ENCODE results near the gene CEMIP2.

Gene CEMIP2

GRCh38 chr9:71684566-71684965 lies 83.7 kb downstream of the CEMIP2 start:
- no peak for DNase-seq (ENCODE audit: low read depth, low spot score)
- H3K27ac ChIP-seq = peak overlapping the region; percentile 19

- H3K27ac ChIP-seq = peak overlapping the region; percentile 19
- DNase-seq (ENCODE audit: low read depth, low spot score) = peak; percentile 49
These were observed 84.6 kb downstream of the CEMIP2 start for GRCh38 chr9:71683598-71684235.

- no peak for DNase-seq (ENCODE audit: low read depth, low spot score)
- peak overlapping the region; percentile 54 for H3K27ac ChIP-seq
These were observed 86.5 kb downstream of the CEMIP2 start for GRCh38 chr9:71681708-71682272.

- peak overlapping the region; percentile 54 for H3K27ac ChIP-seq
- DNase-seq (ENCODE audit: low read depth, low spot score) = no peak
These were observed 87.1 kb downstream of the CEMIP2 start for GRCh38 chr9:71681104-71681707.

DNA sequence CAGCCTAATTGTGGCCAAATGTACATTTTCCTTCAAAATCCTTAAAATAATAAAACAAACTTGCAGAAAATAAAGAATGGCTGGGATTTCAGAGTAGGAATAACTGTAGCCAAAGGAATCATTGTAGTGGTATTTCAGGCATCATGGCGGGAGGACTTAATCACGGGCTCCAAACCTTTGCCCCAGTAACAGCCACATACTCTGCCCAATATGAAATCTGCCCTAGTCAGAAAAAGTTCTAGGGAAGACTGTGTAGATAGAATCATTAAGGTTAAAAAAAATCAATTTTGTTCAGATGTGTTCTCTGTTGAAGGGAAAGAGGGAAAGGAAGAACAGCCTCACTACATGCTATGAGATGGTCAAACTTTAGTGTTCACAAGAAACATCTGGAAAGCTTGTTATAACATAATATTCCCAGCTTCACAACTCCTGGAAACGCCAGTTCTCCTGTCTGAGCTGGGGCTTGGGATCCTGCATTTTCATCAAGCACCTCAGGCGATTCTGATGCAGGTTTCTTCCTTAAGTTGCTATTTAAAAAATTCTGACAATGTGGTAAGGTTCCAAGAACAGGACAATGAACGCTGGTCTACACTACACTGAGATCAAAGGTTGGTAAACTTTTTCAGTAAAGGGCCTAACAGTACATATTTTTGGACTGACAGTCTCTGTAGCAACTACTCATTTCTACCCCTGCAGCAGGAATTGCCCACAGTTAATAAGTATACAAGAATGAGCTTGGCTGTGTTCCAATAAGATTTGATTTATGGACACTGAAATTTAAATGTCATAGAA lies 87.9 kb downstream of the CEMIP2 start:
- DNase-seq (ENCODE audit: low read depth, low spot score) = no peak

DNA sequence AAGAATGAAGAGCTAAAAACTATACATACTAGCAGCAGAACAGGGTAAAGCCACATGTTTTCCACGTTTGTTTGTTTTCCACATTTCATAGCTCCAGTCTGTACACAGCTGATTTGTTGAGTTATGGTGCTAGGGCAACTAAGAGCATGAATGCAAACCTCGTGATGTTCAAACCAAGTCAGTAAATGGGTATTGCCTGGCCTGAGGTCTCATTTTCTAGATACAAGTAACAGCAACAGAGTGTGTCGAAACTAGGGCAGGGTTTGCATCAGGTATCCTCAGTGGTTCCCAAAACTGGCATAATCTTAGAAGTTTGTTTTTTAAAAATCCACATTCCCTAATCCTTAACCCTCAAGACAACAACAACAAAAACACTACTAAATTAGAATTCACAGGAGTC lies 89.3 kb downstream of the CEMIP2 start:
- H3K27ac ChIP-seq = no peak overlapping the region
- DNase-seq (ENCODE audit: low read depth, low spot score) = no peak

More for the DNA sequence above, 87.9 kb downstream of the CEMIP2 start:
- peak overlapping the region; percentile 54 for H3K27ac ChIP-seq

- no peak overlapping the region for H3K27ac ChIP-seq
- DNase-seq (ENCODE audit: low read depth, low spot score) = no peak
These were observed 91.1 kb downstream of the CEMIP2 start for GRCh38 chr9:71677209-71677608.

DNA sequence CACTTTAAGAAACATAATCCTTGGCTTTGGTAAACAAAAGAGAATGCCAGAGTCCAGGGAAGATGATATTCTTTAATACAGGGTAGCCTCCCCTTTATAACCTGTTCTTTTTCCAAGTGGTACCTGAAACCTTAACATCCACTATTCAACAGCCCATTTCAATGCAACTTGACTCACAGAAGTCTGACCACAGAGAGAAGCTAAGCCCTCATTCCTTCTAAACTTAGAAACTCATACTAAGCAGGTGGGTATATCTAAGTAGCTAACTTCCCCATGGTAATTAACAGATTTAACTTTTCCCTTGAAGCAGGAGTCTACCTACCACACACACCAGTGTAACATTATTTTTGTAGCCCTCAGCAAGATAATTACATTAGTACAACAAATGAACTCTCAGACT lies 91.9 kb downstream of the CEMIP2 start:
- no peak overlapping the region for H3K27ac ChIP-seq
- DNase-seq (ENCODE audit: low read depth, low spot score) = no peak

- no peak overlapping the region for H3K27ac ChIP-seq
- no peak for DNase-seq (ENCODE audit: low read depth, low spot score)
These were observed 92.5 kb downstream of the CEMIP2 start for GRCh38 chr9:71675857-71676165.

DNA sequence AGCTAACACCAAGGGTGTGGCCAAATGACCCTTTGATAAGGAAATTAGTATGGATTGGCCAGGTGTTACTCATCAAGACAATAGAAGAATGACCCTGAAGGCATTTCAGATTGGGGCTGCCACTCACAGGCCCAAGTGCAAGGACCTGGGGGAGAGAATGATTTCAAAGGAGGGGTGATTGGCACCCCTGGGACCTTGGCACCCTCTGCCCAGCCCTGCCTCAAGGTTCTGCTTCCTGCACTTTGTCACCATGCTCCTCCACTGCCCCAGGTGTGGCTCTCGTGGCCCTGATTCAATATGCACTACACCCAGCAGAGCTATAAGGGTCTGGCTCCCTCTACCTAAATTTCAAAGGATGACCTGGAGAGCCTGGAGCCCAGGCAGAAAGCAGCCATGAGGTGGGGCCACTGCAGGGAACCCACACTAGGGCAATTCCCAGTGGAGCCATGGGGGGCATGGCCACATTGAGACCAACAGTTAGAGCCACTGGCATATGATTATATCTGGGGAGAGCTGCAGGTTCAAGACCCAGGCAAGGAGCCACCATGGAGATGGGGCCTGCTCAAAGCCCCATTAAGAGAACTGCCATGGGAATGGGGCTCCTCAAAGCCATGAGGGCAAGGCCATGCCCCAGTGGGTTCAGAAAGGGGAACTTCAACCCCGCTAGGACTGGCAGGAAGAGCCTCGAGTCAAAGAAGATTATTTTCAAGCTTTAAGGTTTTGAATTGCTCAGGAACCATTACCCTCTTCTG lies 93.0 kb downstream of the CEMIP2 start:
- no peak for DNase-seq (ENCODE audit: low read depth, low spot score)
- no peak overlapping the region for H3K27ac ChIP-seq

DNA sequence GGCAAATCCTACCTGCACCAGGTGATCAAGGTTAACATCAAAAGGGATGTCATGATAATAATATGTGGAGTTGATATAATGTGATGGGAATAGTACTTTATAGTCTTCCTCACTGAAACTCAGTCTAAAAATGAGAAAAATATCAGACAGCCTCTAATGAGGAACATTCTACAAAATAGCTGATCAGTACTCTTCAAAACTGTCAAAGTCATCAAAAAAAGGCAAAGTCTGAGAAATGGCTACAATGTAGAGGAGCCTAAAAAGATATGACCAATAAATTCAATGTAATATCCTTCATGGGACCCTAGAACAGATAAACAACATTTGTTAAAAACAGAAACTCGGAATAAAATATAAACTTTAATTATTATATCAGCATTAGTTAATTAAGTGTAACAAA lies 95.7 kb downstream of the CEMIP2 start:
- no peak overlapping the region for H3K27ac ChIP-seq
- DNase-seq (ENCODE audit: low read depth, low spot score) = no peak

DNA sequence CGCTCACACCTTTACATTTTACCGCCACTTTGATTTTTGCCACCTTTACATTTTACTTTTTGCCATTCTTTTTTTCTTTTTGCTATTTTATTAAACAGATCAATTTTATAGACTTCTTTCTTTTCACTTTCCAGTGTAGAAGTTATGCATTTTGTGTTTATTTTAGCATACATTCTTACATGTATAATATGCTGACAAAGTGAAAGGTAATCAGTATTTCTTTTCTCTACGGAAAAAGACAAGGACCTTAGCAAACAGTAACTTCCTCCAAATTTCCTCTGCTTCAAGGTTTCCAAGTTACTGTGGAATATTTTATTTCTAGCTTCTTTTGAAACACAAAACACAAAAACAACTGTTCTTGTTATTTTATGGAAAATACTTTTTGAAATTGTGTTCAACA lies 97.0 kb downstream of the CEMIP2 start:
- no peak overlapping the region for H3K27ac ChIP-seq
- no peak for DNase-seq (ENCODE audit: low read depth, low spot score)

DNA sequence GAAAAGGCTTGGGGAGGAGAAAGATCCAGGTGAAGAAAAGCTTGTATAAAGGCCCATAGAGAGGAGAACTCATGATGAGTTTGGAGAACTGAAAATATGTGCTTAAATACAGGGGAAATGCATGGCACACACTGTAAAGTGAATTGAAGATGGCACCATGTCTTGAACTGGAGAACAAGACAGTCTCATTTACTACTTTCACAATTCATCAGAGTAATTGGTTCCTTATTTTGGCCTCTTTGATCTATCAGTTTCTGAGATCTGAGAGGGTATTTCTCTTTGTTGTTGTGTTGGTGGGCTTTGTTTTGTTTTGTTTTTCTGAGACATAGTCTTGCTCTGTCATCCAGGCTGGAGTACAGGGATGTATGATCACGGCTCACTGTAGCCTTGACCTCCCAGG lies 98.2 kb downstream of the CEMIP2 start:
- DNase-seq (ENCODE audit: low read depth, low spot score) = no peak
- no peak overlapping the region for H3K27ac ChIP-seq

DNA sequence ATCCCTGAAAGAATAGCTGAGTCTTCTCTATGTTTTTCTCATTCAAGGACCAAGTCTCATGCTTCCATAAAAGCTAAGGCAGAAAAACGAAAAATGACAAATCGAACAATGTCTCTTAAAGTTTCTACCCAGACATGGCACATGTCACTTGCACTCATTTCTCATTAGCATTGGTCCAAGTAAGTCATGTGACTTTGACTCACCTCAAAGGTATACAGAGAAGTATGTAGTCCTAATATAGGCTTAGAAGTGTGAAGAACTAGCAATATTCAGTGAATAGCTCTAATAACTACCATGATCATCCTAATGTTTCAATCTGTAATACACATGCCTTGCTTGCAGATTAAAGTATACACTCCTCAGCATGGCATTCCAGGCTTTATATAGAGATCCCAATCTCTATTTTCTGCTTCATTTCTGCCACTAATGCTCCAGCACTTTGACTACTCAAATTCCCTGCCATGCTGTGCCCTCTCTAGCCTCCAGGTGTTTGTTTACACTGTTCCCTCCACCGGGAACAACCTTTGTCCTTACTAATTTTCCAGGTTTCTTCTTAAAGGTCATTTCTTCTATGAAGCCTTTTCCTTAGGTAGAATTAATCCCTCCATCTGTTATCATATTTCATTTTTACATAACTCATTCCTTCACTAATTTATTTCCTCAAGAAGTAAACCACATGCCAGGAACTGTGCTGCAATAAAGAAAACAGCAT lies 98.9 kb downstream of the CEMIP2 start:
- no peak overlapping the region for H3K27ac ChIP-seq
- no peak for DNase-seq (ENCODE audit: low read depth, low spot score)

GRCh38 chr9:71668717-71669116 lies 99.6 kb downstream of the CEMIP2 start:
- no peak overlapping the region for H3K27ac ChIP-seq
- no peak for DNase-seq (ENCODE audit: low read depth, low spot score)

- peak overlapping the region; percentile 33 for H3K27ac ChIP-seq
- no peak for DNase-seq (ENCODE audit: low read depth, low spot score)
These were observed 103.1 kb downstream of the CEMIP2 start for GRCh38 chr9:71665247-71665646.

GRCh38 chr9:71664566-71664965 lies 103.7 kb downstream of the CEMIP2 start:
- no peak for DNase-seq (ENCODE audit: low read depth, low spot score)
- peak overlapping the region; percentile 33 for H3K27ac ChIP-seq

DNA sequence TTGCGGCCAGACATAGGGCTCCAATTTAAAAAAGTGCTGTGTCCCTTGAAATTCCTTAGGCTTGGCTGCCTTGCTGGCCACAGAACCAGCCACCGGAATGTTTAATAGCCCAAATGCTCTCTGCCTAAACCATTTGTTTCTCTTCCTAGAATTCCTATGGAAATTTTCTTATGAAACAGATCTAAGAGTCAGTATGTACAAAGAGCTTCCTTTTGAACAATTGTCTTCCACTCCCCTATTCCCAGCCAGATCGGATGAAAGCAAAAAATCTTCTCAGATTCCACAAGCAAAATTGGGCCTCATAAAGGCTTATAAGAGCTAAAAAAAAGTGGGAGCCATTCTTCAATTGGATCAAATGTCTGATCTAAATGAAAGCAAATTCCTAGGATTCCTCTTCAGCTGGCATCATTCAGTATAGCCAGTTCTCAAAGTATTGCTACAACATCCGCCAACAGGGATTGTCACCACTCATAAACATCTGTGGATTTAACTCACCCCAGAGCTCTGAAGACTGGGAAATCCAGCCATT lies 104.3 kb downstream of the CEMIP2 start:
- no peak for DNase-seq (ENCODE audit: low read depth, low spot score)
- H3K27ac ChIP-seq = peak overlapping the region; percentile 33

DNA sequence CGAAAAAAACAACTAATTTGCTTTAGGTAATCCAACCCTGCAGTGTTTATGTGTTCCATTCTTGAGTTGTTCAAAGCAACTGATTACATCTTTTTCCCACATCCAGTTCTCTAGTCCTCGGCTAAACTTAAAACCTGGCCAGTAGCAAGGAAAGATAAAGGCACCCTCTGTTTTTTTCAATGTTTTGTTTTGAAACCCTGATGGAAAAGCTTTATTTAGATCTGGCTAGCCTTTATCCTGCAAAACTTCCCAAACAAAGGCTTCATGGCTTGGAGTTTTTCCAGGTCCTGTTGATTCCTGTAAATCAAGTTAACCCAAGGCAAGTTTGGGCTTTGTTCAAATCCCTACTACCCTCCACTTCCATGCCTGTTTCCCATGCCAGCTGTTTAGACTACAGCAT lies 105.1 kb downstream of the CEMIP2 start:
- DNase-seq (ENCODE audit: low read depth, low spot score) = no peak
- H3K27ac ChIP-seq = no peak overlapping the region

DNA sequence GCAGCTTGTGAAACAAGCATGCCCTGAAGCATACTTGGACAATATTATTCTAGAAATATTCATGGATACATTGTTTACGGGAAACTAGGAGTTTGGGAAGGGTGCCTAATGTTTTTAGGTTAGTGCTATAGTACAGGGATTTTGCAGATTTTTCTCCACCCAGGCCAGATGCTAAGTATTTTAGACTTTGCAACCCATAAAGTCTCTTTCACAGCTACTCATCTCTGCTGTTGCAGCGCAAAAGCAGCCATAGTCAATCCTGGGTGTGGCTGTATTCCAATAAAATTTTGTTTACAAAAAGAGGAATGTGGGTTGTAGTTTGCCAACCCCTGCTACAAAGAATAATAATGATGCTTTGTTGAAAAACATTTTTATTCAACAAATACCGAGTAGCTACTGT lies 106.2 kb downstream of the CEMIP2 start:
- no peak for DNase-seq (ENCODE audit: low read depth, low spot score)
- no peak overlapping the region for H3K27ac ChIP-seq

Data from epithelial cell of prostate (primary cell).